ENCODE data around the gene SLC12A6. TPM values are rescaled to one million over a fixed set of nuclear protein-coding genes. Genes with fewer than 3 reads are reported as not detected.

Gene SLC12A6
- polyA plus RNA-seq, 2 of the 4 experiments (the other 2 are of a cell fraction): 6.0 to 21.3 TPM

DNA sequence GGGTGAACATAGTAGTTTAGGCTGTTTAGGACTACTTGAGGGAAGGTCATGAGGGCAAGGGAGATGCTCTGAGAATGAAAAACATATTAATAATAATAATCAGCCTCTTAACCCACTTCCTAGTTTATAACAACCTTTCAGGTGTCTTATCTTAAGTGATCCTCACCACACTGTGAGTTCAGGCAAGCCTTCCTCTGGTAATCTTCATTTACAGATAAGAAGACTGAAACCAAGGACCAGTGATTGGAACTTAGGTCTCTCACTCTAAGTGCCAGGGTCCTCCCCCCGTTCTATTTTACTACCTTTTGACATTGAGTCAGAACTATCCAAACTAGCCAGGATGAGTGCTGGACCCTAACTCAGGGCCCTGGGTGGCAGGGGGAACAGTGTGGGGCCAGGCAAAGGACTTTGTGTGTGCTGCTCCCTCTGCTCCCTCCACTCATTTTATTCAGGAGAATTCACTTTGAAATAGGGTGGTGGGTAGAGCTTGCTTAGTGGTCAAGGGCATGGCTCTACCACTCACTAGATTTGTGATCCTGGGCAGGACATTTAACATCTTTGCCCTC lies 11.2 kb upstream of the SLC12A6 start:
- Histone ChIP-seq H3K4me2 (no peak overlapping the region), H3K9me3 (no peaks in the 10 kb centered on the region), H3K4me1 (no peaks in the 10 kb centered on the region), H3K27ac (no peak overlapping the region), H3K4me3 (no peak overlapping the region)
- ATAC-seq: no peak
- ChIA-PET POLR2A (interaction anchor here (0.6 kb wide), 1 partner anchor 20 kb away, joined by 4 read pairs; no protein-coding TSS in a partner anchor), CTCF (interaction anchor here (1.4 kb wide), 2 partner anchors 11 to 19 kb away, joined by 4 to 7 read pairs; partner anchors contain the start of gene LPCAT4)
- WGBS (ENCODE audit: missing lambda C conversion rate): 6% methylated on average over 1 of the region's 1 CpG
- peak; percentile 32 for FAIRE-seq
- TF ChIP-seq, protein P1, sequence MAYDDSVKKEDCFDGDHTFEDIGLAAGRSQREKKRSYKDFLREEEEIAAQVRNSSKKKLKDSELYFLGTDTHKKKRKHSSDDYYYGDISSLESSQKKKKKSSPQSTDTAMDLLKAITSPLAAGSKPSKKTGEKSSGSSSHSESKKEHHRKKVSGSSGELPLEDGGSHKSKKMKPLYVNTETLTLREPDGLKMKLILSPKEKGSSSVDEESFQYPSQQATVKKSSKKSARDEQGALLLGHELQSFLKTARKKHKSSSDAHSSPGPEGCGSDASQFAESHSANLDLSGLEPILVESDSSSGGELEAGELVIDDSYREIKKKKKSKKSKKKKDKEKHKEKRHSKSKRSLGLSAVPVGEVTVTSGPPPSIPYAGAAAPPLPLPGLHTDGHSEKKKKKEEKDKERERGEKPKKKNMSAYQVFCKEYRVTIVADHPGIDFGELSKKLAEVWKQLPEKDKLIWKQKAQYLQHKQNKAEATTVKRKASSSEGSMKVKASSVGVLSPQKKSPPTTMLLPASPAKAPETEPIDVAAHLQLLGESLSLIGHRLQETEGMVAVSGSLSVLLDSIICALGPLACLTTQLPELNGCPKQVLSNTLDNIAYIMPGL (CRISPR knock-in tag; IDR thresholded peaks at IDR 0.05; ENCODE audit: borderline replicate concordance): no peak
- TF ChIP-seq PHF8 (IDR thresholded peaks at IDR 0.05; ENCODE audit: borderline replicate concordance, low read depth): no peak
- TF ChIP-seq, protein P2, sequence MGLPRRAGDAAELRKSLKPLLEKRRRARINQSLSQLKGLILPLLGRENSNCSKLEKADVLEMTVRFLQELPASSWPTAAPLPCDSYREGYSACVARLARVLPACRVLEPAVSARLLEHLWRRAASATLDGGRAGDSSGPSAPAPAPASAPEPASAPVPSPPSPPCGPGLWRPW (IDR thresholded peaks at IDR 0.05): no peak
- TF ChIP-seq, protein P3, sequence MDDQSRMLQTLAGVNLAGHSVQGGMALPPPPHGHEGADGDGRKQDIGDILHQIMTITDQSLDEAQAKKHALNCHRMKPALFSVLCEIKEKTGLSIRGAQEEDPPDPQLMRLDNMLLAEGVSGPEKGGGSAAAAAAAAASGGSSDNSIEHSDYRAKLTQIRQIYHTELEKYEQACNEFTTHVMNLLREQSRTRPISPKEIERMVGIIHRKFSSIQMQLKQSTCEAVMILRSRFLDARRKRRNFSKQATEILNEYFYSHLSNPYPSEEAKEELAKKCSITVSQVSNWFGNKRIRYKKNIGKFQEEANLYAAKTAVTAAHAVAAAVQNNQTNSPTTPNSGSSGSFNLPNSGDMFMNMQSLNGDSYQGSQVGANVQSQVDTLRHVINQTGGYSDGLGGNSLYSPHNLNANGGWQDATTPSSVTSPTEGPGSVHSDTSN (IDR thresholded peaks at IDR 0.05): no peak
- no peak for DNase-seq (ENCODE audit: low read depth in 1 of 2, low spot score in 1 of 2)

DNA sequence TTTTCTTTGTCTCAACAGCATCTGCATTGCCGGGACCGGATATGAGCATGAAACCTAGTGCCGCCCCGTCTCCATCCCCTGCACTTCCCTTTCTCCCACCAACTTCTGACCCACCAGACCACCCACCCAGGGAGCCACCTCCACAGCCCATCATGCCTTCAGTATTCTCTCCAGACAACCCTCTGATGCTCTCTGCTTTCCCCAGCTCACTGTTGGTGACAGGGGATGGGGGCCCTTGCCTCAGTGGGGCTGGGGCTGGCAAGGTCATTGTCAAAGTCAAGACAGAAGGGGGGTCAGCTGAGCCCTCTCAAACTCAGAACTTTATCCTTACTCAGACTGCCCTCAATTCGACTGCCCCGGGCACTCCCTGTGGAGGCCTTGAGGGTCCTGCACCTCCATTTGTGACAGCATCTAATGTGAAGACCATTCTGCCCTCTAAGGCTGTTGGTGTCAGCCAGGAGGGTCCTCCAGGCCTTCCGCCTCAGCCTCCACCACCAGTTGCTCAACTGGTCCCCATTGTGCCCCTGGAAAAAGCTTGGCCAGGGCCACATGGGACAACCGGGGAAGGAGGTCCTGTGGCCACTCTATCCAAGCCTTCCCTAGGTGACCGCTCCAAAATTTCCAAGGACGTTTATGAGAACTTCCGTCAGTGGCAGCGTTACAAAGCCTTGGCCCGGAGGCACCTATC lies 10.5 kb upstream of the SLC12A6 start:
- H3K27ac ChIP-seq: no peak overlapping the region
- no peaks in the 10 kb centered on the region for H3K9me3 ChIP-seq
- 63% methylated on average over 13 of the region's 13 CpGs for WGBS (ENCODE audit: missing lambda C conversion rate)
- DNase-seq (ENCODE audit: low read depth in 1 of 2, low spot score in 1 of 2): no peak
- TF ChIP-seq HOXB13 (CRISPR knock-in tag; IDR thresholded peaks at IDR 0.05; ENCODE audit: low read depth): no peak
- TF ChIP-seq, protein P1 (CRISPR knock-in tag; IDR thresholded peaks at IDR 0.05; ENCODE audit: borderline replicate concordance): no peak
- TF ChIP-seq HEYL (CRISPR knock-in tag; IDR thresholded peaks at IDR 0.05): no peak
- no peak for TF ChIP-seq RAD21 (conservative IDR thresholded peaks at IDR 0.05 in 1 of 2, IDR thresholded peaks at IDR 0.05 in 1 of 2)
- TF ChIP-seq, protein P4, sequence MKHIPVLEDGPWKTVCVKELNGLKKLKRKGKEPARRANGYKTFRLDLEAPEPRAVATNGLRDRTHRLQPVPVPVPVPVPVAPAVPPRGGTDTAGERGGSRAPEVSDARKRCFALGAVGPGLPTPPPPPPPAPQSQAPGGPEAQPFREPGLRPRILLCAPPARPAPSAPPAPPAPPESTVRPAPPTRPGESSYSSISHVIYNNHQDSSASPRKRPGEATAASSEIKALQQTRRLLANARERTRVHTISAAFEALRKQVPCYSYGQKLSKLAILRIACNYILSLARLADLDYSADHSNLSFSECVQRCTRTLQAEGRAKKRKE (CRISPR knock-in tag; IDR thresholded peaks at IDR 0.05; ENCODE audit: low read depth): no peak
- no peak for TF ChIP-seq PHF8 (IDR thresholded peaks at IDR 0.05; ENCODE audit: borderline replicate concordance, low read depth)
- TF ChIP-seq FOSB (CRISPR knock-in tag; IDR thresholded peaks at IDR 0.05): no peak
- TF ChIP-seq, protein P2 (IDR thresholded peaks at IDR 0.05): no peak
- TF ChIP-seq, protein P5, sequence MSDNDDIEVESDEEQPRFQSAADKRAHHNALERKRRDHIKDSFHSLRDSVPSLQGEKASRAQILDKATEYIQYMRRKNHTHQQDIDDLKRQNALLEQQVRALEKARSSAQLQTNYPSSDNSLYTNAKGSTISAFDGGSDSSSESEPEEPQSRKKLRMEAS (IDR thresholded peaks at IDR 0.05): no peak
- TF ChIP-seq KDM5A (IDR thresholded peaks at IDR 0.05): no peak
- TF ChIP-seq NFE2L2 (conservative IDR thresholded peaks at IDR 0.05; ENCODE audit: low read length): no peak
- H3K4me1 ChIP-seq: no peaks in the 10 kb centered on the region
- H3K4me3 ChIP-seq: no peak overlapping the region
- no peak for ATAC-seq
- POLR2A ChIA-PET: no interaction called here
- no peak overlapping the region for H3K4me2 ChIP-seq
- CTCF ChIA-PET: interaction anchor here (1.4 kb wide), 2 partner anchors 12 to 19 kb away, joined by 4 to 7 read pairs; partner anchors contain the start of gene LPCAT4
- no peak for FAIRE-seq
